Skeletal muscle satellite cell (primary cell): Measurements from ENCODE around the gene ALK.

Experiments used
- H3K27me3 ChIP-seq: 2 replicates; pipeline ENCODE4 v1.7.0; 2013; ENCODE audit warnings: low read length; ENCODE audit not compliant: control insufficient read depth, insufficient read depth
- H3K36me3 ChIP-seq: 2 replicates; pipeline ENCODE4 v1.7.0; 2013; ENCODE audit warnings: mild to moderate bottlenecking, control low read depth, low read length; ENCODE audit not compliant: insufficient read depth
- H3K4me1 ChIP-seq: 2 replicates; pipeline ENCODE4 v1.7.0; 2013; ENCODE audit warnings: low read length; ENCODE audit not compliant: control insufficient read depth, insufficient read depth
- H3K4me2 ChIP-seq: 2 replicates; pipeline ENCODE4 v1.7.0; 2013; ENCODE audit warnings: mild to moderate bottlenecking, low read length
- H3K4me3 ChIP-seq: 2 replicates; pipeline ENCODE4 v1.7.0; 2013; ENCODE audit warnings: low read length
- H3K9ac ChIP-seq: 2 replicates; pipeline ENCODE4 v1.7.0; 2013; ENCODE audit warnings: mild to moderate bottlenecking, low read depth, low read length, moderate library complexity
- H3K9me3 ChIP-seq: replicated peaks from 2 replicates; pipeline ENCODE4 v1.7.0; 2013; ENCODE audit warnings: mild to moderate bottlenecking, control low read depth, low read length

The ALK gene

GRCh38 chr2:29206941-29207340, 714.4 kb downstream of the ALK start:
- H3K4me3 ChIP-seq = no peak overlapping the region
- no peaks in the 10 kb centered on the region for H3K27me3 ChIP-seq
- H3K9me3 ChIP-seq = no peaks in the 10 kb centered on the region
- H3K4me2 ChIP-seq = no peak overlapping the region
- peaks cover 4% of the 10 kb centered on the region for H3K4me1 ChIP-seq
- H3K9ac ChIP-seq = no peak overlapping the region
- H3K36me3 ChIP-seq = peaks cover 8% of the 10 kb centered on the region

GRCh38 chr2:29202819-29203495, 718.4 kb downstream of the ALK start:
- Histone ChIP-seq H3K4me2 (no peak overlapping the region), H3K27me3 (no peaks in the 10 kb centered on the region), H3K9ac (no peak overlapping the region), H3K9me3 (no peaks in the 10 kb centered on the region), H3K4me3 (no peak overlapping the region), H3K4me1 (peaks cover 4% of the 10 kb centered on the region), H3K36me3 (peaks cover 2% of the 10 kb centered on the region)

DNA sequence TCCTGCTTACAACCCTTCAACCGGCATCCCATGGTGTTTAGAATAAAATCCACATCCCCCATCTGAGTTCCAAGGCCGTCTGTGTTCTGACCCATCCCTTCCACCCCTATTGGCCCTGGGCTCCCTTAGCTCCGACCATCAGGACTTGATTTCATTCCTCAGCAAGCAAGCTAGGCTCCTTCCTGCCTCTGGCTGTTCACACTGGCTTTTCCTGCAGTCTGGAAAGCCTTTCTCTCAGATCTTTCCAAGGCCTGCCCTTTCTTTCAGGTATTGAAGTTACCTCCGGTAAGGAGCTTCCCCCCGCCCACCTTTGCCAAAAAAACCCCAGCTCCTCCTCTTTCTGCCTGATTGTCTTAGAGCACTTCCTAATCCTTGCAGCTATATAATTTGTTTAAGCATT, 719.4 kb downstream of the ALK start:
- Histone ChIP-seq H3K36me3 (peaks cover 1% of the 10 kb centered on the region), H3K27me3 (no peaks in the 10 kb centered on the region), H3K4me2 (no peak overlapping the region), H3K4me1 (peaks cover under 1% of the 10 kb centered on the region), H3K9me3 (no peaks in the 10 kb centered on the region), H3K9ac (no peak overlapping the region), H3K4me3 (no peak overlapping the region)

DNA sequence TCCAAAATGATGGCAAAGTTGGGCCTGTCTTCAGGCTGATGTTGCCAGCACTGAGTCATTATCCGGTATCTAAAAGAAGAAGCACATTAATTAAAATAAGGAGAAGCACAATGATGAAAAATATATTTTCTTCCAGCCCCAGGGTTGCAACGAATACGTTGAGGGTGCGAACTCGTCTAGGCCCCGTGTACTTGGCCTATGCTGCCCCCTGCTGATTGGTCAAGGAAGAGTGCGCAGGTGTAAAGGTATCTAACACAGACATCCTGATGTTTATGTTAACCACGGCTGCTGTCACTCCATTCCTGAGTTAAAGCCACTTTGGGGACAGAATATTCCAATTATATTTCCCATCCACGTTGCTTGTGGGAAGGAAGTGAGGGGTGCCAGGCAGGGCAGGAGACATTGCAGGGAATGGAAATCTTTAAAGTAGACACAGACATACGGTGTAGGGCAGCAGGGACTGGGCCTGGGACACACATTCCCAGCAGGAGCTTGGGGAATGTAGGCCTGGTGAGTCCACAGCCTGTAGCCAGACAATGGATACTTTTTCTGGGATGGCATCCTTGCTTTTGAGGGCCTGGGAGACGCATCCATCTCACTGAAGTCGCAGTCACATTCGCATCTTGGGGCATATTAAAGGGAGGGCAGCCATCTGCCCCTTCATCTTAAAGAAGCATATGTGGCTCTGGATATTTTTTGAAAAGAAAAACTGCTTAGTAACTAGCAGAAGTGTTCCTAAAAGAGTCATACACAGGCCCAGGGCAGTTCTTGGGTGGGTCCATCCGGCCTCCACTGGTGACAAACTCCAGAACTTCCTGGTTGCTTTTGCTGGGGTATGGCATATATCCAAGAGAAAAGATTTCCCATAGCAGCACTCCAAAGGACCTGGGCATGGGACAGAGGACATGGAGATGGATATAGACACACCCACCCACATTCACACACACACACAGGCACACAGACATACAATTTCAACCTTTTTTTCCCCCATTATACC, 724.3 kb downstream of the ALK start:
- Histone ChIP-seq H3K27me3 (no peaks in the 10 kb centered on the region), H3K9me3 (no peaks in the 10 kb centered on the region), H3K4me2 (no peak overlapping the region), H3K9ac (no peak overlapping the region), H3K4me3 (no peak overlapping the region), H3K4me1 (peaks cover 8% of the 10 kb centered on the region), H3K36me3 (peaks cover 2% of the 10 kb centered on the region)

- Histone ChIP-seq H3K4me3 (no peak overlapping the region), H3K9me3 (no peaks in the 10 kb centered on the region), H3K27me3 (no peaks in the 10 kb centered on the region), H3K36me3 (peaks cover 2% of the 10 kb centered on the region), H3K4me2 (no peak overlapping the region), H3K4me1 (peaks cover 8% of the 10 kb centered on the region), H3K9ac (no peak overlapping the region)
Observed at GRCh38 chr2:29195796-29196195, 725.6 kb downstream of the ALK start.

DNA sequence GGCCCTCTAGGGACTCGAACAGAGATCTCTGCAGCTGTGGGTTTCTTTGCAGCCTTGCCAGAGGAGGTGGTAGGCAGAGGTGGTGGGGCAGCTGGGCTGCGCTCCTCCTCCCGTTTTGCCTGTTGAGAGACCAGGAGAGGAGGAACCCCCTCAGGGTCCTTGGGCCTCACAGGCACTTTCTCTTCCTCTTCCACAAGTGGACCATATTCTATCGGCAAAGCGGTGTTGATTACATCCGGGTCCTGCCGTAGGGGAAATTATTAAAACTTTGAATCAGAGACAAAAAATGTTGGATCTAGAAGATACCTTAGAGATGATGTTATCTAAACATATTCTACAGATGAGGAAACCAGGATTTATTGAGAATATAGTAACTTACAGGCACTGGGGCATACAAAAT, 727.7 kb downstream of the ALK start:
- Histone ChIP-seq H3K4me3 (no peak overlapping the region), H3K36me3 (peaks cover 2% of the 10 kb centered on the region), H3K9me3 (no peaks in the 10 kb centered on the region), H3K4me2 (no peak overlapping the region), H3K9ac (no peak overlapping the region), H3K4me1 (peaks cover 8% of the 10 kb centered on the region), H3K27me3 (no peaks in the 10 kb centered on the region)

DNA sequence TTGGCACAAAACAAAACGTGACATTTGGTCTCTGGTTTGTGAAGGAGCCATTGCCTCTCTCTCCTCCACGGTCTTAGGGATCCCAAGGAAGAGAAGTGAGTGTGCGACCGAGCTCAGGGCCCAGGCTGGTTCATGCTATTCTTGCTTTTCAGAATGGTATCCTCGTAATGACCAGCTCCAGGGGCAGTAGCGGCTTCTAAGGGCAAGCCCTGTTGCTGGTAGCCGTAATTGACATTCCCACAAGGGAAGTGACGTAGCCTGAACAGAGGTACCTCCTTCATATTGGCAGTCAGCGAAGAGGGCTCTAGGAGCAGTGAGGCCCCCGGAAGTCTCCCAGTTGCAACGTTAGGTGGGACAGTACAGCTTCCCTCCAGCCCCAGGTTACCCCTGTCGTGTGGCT, 728.3 kb downstream of the ALK start:
- Histone ChIP-seq H3K4me2 (no peak overlapping the region), H3K9me3 (no peaks in the 10 kb centered on the region), H3K4me3 (no peak overlapping the region), H3K27me3 (no peaks in the 10 kb centered on the region), H3K4me1 (peaks cover 8% of the 10 kb centered on the region), H3K36me3 (peaks cover 2% of the 10 kb centered on the region), H3K9ac (no peak overlapping the region)

- Histone ChIP-seq H3K9ac (no peak overlapping the region), H3K4me1 (peaks cover 8% of the 10 kb centered on the region), H3K36me3 (peaks cover 2% of the 10 kb centered on the region)
Observed at GRCh38 chr2:29192526-29192925, 728.9 kb downstream of the ALK start.

GRCh38 chr2:29191817-29192216, 729.6 kb downstream of the ALK start:
- Histone ChIP-seq H3K4me3 (no peak overlapping the region), H3K36me3 (peaks cover 4% of the 10 kb centered on the region), H3K27me3 (no peaks in the 10 kb centered on the region), H3K9ac (no peak overlapping the region), H3K9me3 (no peaks in the 10 kb centered on the region), H3K4me1 (peaks cover 8% of the 10 kb centered on the region), H3K4me2 (no peak overlapping the region)

More at GRCh38 chr2:29192526-29192925, 728.9 kb downstream of the ALK start:
- H3K4me3 ChIP-seq = no peak overlapping the region
- no peak overlapping the region for H3K4me2 ChIP-seq
- no peaks in the 10 kb centered on the region for H3K9me3 ChIP-seq
- no peaks in the 10 kb centered on the region for H3K27me3 ChIP-seq

DNA sequence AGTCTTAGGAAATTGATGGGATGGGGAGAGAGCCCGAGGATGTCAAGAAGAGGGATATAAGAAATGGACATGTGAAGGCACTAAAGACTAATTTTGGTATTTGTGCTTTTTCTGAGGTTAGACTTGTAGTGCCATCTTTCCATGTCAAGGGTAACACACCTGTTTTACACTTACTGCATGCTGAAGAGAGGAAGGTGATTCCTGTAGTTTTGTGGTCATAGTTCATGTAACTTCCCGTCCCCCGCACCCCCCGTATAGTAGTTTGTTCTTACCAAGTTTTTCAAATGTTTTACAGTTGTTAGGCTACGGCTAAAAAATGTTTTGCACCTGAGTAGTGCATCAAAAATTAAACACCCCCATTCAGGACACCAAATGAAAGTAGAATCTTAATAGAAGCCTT, 732.3 kb downstream of the ALK start:
- Histone ChIP-seq H3K9ac (no peak overlapping the region), H3K27me3 (no peaks in the 10 kb centered on the region), H3K4me3 (no peak overlapping the region), H3K4me1 (peaks cover 8% of the 10 kb centered on the region), H3K4me2 (no peak overlapping the region), H3K9me3 (no peaks in the 10 kb centered on the region), H3K36me3 (peaks cover 14% of the 10 kb centered on the region)

DNA sequence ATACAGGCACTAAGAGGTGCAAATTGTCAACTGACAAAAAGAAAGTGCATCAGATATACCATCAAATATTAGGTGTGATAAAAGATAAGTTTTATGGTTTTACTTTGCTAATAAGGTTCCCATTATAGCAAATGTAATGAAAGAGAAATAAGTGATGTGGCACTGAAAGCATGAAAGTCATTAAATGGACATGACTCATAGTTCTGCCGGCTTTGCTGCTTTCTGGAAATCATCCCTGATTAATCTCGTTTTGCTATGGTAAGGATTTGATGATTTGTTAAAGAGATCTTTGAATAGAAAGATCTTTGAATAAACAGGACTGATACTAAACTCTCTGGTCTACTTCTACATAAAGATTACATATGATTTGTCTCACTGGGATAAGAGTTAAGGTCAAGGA, 733.5 kb downstream of the ALK start:
- Histone ChIP-seq H3K4me1 (peaks cover 12% of the 10 kb centered on the region), H3K36me3 (peaks cover 14% of the 10 kb centered on the region), H3K27me3 (no peaks in the 10 kb centered on the region), H3K9ac (no peak overlapping the region), H3K9me3 (no peaks in the 10 kb centered on the region), H3K4me3 (no peak overlapping the region), H3K4me2 (no peak overlapping the region)
